ENCODE results near the gene PIP5K1A.

- TF ChIP-seq CTCF (conservative IDR thresholded peaks at IDR 0.05; ENCODE audit: low read depth, low read length), result no peak
- no peak for TF ChIP-seq EZH2 (IDR thresholded peaks at IDR 0.05; ENCODE audit: low read length, unreplicated experiment)
Observed at GRCh38 chr1:151284013-151284577, 85.7 kb downstream of the PIP5K1A start.

All from PC-3 (cell line).